PC-3 (cell line): Measurements from ENCODE around the gene ZNF724.
"Not testable (repeated sequence)": the region's sequence is repeated elsewhere in the genome, so short reads cannot be mapped to it uniquely, and the experiment has no call there.

Experiments used
- EZH2 ChIP-seq: fragments of 300-600 bp; sonication (generic); IDR thresholded peaks from one replicate; pipeline ENCODE4 v1.6.1; 2017; ENCODE audit warnings: antibody characterized with exemption, mild to moderate bottlenecking, low read length; ENCODE audit not compliant: unreplicated experiment
- TF ChIP-seq, protein P1 (sequence below): fragments of 300-600 bp; sonication (generic); conservative IDR thresholded peaks from 2 replicates; pipeline ENCODE4 v1.5.1; 2017; ENCODE audit warnings: antibody characterized with exemption, low read depth, mild to moderate bottlenecking, low read length

DNA sequence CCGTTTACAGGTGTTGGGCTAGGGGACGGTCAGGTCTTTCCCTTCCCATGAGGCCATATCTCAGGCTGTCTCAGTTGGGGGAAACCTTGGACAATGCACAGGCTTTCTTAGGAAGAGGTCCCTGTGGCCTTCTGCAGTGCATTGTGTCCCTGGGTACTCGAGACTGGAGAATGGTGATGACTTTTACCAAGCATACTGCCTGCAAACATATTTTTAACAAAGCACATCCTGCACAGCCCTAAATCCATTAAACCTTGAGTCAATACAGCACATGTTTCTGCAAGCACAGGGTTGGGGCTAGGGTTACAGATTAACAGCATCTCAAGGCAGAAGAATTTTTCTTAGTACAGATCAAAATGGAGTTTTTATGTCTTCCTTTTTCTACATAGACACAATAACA lies 27.9 kb upstream of the ZNF724 start:
- TF ChIP-seq, protein P1, sequence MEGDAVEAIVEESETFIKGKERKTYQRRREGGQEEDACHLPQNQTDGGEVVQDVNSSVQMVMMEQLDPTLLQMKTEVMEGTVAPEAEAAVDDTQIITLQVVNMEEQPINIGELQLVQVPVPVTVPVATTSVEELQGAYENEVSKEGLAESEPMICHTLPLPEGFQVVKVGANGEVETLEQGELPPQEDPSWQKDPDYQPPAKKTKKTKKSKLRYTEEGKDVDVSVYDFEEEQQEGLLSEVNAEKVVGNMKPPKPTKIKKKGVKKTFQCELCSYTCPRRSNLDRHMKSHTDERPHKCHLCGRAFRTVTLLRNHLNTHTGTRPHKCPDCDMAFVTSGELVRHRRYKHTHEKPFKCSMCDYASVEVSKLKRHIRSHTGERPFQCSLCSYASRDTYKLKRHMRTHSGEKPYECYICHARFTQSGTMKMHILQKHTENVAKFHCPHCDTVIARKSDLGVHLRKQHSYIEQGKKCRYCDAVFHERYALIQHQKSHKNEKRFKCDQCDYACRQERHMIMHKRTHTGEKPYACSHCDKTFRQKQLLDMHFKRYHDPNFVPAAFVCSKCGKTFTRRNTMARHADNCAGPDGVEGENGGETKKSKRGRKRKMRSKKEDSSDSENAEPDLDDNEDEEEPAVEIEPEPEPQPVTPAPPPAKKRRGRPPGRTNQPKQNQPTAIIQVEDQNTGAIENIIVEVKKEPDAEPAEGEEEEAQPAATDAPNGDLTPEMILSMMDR, result not testable (repeated sequence)
- not testable (repeated sequence) for TF ChIP-seq EZH2
